Right lung (tissue), 5 donors: Measurements from ENCODE around the gene CCL16. TPM values are rescaled to one million over a fixed set of nuclear protein-coding genes. Genes with fewer than 3 reads are reported as not detected.
"Not testable (repeated sequence)": the region's sequence is repeated elsewhere in the genome, so short reads cannot be mapped to it uniquely, and the experiment has no call there.

ENCODE experiments used
- DNase-seq, 2 donors: peaks; one replicate each; pipeline ENCODE4 v3.0.0-alpha.2; 2013
- polyA plus RNA-seq, 5 donors: library from polyadenylated mRNA; unstranded; fragments of 120-200 nt; gene quantifications; one replicate each; pipeline versions ENCODE4 v1.2.1 to v1.2.3, GENCODE V29; 2013; ENCODE audit warnings: inconsistent platforms in 1 of 5, low replicate concordance in 1 of 5; ENCODE audit not compliant: insufficient read length in 5 of 5, insufficient read depth in 1 of 5

CCL16 gene
- polyA plus RNA-seq, 5 donors = 0.49 to 1.0 (median 0.84) TPM

DNA sequence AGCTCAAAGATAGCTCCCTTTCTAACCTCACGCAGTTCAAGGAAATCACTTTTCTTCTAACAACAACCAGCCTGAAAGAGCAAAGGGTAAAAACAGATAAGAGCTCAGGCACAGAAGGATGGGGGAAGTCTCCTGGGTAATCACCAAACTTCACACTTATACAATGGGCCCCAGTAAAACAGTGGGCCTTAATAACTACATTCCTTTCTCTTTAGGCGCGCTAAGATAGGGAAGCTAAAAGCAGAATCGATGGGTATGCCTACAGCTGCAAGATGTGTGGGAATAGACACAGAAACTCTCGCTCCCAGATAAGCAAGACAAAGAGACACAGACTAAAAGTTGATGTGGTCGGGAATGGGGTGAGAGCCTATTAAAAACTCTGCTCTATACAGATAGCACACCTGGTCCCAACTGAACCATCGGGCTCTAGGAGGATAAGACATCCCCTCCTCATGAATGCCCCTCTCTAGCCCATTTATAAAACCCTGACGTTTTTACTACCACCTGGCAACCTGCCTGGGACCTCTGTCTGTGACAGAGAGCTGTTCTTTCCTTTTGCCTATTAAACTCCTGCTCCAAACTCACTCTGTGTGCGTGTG, 38.6 kb downstream of the CCL16 start:
- DNase-seq = no peak

DNA sequence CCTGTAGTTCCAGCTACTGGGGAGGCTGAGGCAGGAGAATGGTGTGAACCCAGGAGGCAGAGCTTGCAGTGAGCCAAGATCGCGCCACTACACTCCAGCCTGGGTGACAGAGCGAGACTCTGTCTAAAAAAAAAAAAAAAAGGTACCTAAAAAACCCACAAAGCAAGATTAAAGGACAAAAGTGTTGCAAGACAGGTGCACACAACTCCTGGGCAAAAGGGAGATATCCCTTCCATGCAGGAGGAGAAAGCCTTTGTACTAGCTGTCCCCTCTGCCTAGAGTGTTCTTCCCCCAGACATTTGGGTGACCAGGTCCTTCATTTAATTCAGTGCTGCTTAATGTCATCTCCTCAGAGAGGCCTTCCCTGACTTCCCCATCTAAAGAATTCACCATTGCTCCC, 42.8 kb downstream of the CCL16 start:
- DNase-seq = not testable (repeated sequence)

DNA sequence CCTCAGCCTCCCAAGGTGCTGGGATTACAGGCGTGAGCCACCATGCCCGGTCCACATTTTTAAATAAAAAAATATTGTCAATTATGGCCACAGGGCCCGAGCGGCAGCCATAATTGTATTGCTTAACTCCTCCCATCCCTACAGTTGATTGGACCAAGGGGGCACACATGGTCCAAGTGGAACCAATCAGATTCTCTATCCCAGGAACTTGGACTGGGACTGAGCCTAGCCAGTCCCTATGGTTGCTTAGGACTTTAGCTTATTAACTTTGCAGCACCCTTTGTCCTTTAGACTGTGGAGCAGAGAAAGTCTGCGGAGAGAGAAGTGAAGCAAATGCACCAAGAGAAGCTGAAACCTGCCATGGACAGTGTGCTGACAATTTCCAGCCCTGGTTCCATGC, 45.2 kb downstream of the CCL16 start:
- no peak for DNase-seq

DNA sequence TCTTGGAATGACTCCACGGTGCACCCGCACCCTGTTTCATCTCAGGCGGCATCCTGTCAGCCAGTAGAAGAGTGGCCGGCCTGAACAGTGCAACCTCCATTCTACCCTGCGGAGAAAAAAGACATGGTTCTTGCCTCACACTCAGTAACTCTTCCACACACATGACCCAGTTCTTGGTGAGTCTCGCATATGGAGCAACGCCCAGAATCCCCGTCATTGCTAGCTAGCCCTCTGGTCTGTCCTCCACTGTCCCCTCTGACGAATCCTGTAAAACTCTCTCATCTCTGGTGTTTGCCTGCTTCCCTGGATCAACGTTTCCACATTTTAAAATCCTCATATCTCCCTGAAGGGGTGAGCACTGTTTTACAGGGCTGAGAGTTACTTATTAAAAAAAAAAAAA, 46.5 kb downstream of the CCL16 start:
- DNase-seq = no peak

DNA sequence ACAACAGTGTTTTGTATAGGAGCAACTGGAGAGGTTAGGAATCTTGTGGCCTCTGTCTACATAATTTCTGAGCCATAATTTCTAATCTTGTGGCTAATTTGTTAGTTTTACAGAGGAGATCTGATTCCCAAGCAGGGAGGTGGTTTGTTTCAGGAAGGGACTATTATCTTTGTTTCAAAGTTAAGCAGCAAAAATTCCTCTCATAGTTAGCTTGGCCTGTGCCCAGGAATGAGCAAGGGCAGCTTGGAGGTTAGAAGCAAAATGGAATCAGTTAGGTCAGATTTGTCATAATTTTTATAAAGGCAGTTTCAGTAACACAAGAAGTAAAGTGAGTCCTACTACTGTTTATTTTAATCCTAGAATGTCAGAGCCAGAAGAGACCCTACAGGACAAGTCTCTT, 48.7 kb downstream of the CCL16 start:
- no peak for DNase-seq

DNA sequence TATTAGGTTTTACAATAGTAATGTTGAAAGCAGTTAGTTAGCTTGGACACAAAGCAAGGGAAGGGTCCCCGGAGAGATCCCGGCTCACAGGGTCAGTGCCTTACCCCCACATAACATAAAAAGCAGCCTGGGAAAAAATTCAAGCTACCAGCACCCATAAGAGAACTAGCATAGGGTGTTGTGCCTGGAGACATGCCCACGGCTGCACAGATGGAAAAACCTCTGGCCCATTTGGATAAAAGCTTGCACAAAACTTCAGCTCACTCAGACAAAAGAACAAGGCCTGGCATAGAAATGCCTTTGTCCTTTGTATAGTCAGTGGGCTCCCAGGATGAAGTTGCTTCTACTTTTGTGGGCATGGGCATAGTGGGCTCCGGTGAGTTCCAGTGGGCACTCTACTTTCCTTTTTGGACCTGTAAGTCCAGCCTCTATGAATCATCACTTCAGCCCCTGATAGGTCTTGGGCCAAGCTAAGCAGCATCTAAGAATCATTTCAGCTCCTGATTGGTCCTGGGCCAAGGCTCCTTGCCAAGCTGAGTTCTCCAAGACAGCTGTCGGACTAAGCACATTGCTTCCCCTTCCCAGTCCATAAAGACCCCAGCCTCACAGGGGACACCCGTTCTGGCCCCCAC, 49.4 kb downstream of the CCL16 start:
- peak; percentile 45 to 70 for DNase-seq

DNA sequence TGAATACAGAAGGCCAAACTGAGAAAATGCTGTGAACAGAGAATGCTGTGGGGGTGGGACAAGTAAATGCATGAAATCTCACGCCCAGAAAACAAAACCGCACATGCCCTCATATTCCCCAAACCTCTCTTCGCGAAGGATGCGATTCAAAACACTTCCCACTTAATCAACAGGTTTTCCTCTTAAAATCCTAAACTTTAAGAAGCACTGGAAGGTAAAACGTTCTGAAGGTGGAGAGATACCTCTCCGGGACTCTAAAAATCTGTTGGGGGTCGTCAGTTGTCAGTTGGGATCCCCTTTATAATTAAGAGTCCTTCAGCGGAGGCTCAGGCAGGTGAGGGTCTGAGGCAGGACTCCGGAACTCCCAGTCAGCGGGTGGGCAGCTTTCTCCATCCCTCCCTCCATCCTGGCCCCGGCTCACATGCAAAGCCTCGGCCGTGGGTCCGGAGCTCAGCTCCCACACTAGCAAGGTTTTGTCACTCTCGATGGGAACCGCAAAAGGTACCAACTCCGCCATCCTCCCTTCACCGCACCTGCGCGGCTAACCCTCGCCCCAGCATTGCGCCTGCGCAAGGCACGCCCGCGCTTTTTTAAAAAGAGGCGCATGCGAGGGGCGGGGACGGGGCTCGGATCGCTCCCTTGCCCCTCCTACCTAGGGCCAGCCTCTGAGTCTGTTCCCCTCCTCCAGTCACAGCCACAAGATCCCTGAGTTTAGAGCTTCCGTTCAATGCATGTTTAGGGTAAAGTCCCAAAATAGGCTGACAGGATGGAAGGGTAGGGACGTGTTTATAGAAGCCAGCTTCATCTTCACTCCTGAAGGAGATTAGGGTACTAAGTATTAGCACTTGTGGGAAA, 50.9 kb downstream of the CCL16 start, which contains the start of gene RDM1:
RDM1 (minus strand) TSS at position 563 of the 855 bp plus-strand sequence; CDS start at position 517, 46 bp downstream.
- DNase-seq = peak; percentile 60 to 73

DNA sequence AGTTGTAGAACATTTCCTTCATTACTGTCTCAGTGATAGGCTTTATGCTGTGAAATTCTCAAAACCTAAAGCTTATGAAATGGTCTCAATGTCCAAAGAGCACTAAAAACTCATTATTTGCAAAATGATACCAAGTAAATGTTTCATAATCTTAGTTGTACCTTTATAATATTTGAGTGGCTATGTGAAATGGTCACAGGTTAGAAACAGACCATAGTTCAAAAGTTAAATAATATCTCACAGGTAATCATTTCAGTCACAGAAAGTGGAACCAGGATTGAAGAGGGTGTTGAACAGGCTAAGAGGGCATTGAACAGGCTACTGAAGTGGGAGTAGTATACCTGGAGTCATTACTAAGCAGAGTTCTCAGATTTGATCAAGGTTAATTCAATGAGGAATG, 53.6 kb downstream of the CCL16 start:
- no peak for DNase-seq

Other genes with a start within 250 kb of the CCL16 start
- gene RASL10B, start 249.9 kb downstream of the CCL16 start, polyA plus RNA-seq = 1 to 10 TPM; 2.2 to 3.8 (median 3.0) TPM
- 1 to 10 TPM in 3 of 5 donors, under 1 TPM in 2; 0.17 to 2.4 (median 1.1) TPM for gene GAS2L2, start 228.3 kb downstream of the CCL16 start, polyA plus RNA-seq
- gene C17orf50, start 220.6 kb downstream of the CCL16 start, polyA plus RNA-seq = under 1 TPM in 3 of 5 donors, not detected in 2; 0.14 to 0.23 (median 0.21) TPM
- 10 to 100 TPM in 1 of 5 donors, 1 to 10 TPM in 4; 7.6 to 10.5 (median 8.8) TPM for gene MMP28, start 185.9 kb downstream of the CCL16 start, polyA plus RNA-seq
- 100 to 1,000 TPM; 200 to 261 (median 239) TPM for gene TAF15, start 172.0 kb downstream of the CCL16 start, polyA plus RNA-seq
- under 1 TPM; 0.08 to 0.28 (median 0.16) TPM for gene HEATR9, start 112.6 kb downstream of the CCL16 start, polyA plus RNA-seq
- 1 to 10 TPM; 2.7 to 4.4 (median 4.0) TPM for gene CCL5, start 101.1 kb downstream of the CCL16 start, polyA plus RNA-seq
- 1 to 10 TPM; 2.0 to 3.6 (median 2.5) TPM for gene RDM1, start 50.7 kb downstream of the CCL16 start, polyA plus RNA-seq
- not detected for gene LYZL6, start 37.8 kb downstream of the CCL16 start, polyA plus RNA-seq
- 100 to 1,000 TPM in 2 of 5 donors, 10 to 100 TPM in 3; 70.5 to 119 (median 83.9) TPM for gene CCL14, start 5.2 kb upstream of the CCL16 start, polyA plus RNA-seq
- under 1 TPM; 0.11 to 0.41 (median 0.25) TPM for gene CCL15, start 20.1 kb upstream of the CCL16 start, polyA plus RNA-seq
- under 1 TPM in 3 of 5 donors, not detected in 2; 0.48 to 0.65 (median 0.65) TPM for gene CCL23, start 36.5 kb upstream of the CCL16 start, polyA plus RNA-seq
- gene CCL18, start 82.8 kb upstream of the CCL16 start, polyA plus RNA-seq = under 1 TPM in 2 of 5 donors, not detected in 3; 0.22 to 0.25 TPM
- 10 to 100 TPM in 2 of 5 donors, 1 to 10 TPM in 3; 2.4 to 12.1 (median 7.9) TPM for gene CCL3, start 108.6 kb upstream of the CCL16 start, polyA plus RNA-seq
- gene CCL4, start 122.3 kb upstream of the CCL16 start, polyA plus RNA-seq = 1 to 10 TPM; 1.5 to 9.7 (median 6.0) TPM
- gene TBC1D3B, start 195.1 kb upstream of the CCL16 start, polyA plus RNA-seq = 10 to 100 TPM; 11.0 to 23.4 (median 17.4) TPM
- gene CCL3L1, start 215.3 kb upstream of the CCL16 start, polyA plus RNA-seq = 1 to 10 TPM in 3 of 5 donors, under 1 TPM in 2; 0.37 to 3.5 (median 1.5) TPM
- 1 to 10 TPM; 1.3 to 6.5 (median 2.8) TPM for gene CCL4L2, start 229.6 kb upstream of the CCL16 start, polyA plus RNA-seq